SK-N-SH treated with all-trans-retinoic acid at 6 μM for 48 hours (cell line): ENCODE results near the gene DHRS7B.

Experiments used
- ATAC-seq: fragments of 200-7000 bp; cut with Tn5 transposase; 3 replicates; pipeline ENCODE4 v1.9.1; 2020; ENCODE audit warnings: mild to moderate bottlenecking, moderate library complexity
- ARNTL ChIP-seq: fragments of 450-650 bp; formaldehyde crosslinking; IDR thresholded peaks from 2 replicates; pipeline ENCODE4 v1.5.0; 2020; ENCODE audit warnings: low read depth, mild to moderate bottlenecking, moderate library complexity, borderline replicate concordance
- BACH2 ChIP-seq: fragments of 250-450 bp; sonication (Bioruptor Pico); IDR thresholded peaks from 2 replicates; pipeline ENCODE4 v1.9.0; 2021; ENCODE audit warnings: mild to moderate bottlenecking, borderline replicate concordance
- CREB5 ChIP-seq: fragments of 250-450 bp; sonication (Bioruptor Pico); IDR thresholded peaks from 2 replicates; pipeline ENCODE4 v1.5.1; 2020; ENCODE audit warnings: low read depth, mild to moderate bottlenecking, moderate library complexity
- CSDC2 ChIP-seq: fragments of 250-450 bp; sonication (Bioruptor Pico); IDR thresholded peaks from 2 replicates; pipeline ENCODE4 v1.5.0; 2020; ENCODE audit warnings: mild to moderate bottlenecking, moderate library complexity
- ESRRG ChIP-seq: fragments of 250-450 bp; sonication (Bioruptor Pico); IDR thresholded peaks from 2 replicates; pipeline ENCODE4 v1.6.1; 2021; ENCODE audit warnings: mild to moderate bottlenecking
- GLIS3 ChIP-seq: fragments of 250-450 bp; sonication (Bioruptor Pico); IDR thresholded peaks from 2 replicates; pipeline ENCODE4 v1.5.0; 2020; ENCODE audit warnings: mild to moderate bottlenecking, moderate library complexity
- OSR1 ChIP-seq: fragments of 250-450 bp; sonication (Bioruptor Pico); IDR thresholded peaks from 2 replicates; pipeline ENCODE4 v1.8.0; 2022; ENCODE audit warnings: moderate library complexity, mild to moderate bottlenecking, inconsistent platforms
- PATZ1 ChIP-seq: fragments of 250-450 bp; sonication (Bioruptor Pico); IDR thresholded peaks from 2 replicates; pipeline ENCODE4 v1.8.0; 2020; ENCODE audit warnings: mild to moderate bottlenecking, moderate library complexity, borderline replicate concordance
- PPARA ChIP-seq: fragments of 250-450 bp; sonication (Bioruptor Pico); IDR thresholded peaks from 2 replicates; pipeline ENCODE4 v1.5.0; 2020; ENCODE audit warnings: mild to moderate bottlenecking, borderline replicate concordance
- RARB ChIP-seq: fragments of 250-450 bp; sonication (Bioruptor Pico); IDR thresholded peaks from 2 replicates; pipeline ENCODE4 v1.8.0; 2021; ENCODE audit warnings: mild to moderate bottlenecking, moderate library complexity
- SNAI2 ChIP-seq: fragments of 250-450 bp; sonication (Bioruptor Pico); IDR thresholded peaks from 2 replicates; pipeline ENCODE4 v1.5.0; 2020; ENCODE audit warnings: mild to moderate bottlenecking, moderate library complexity
- TOX ChIP-seq: fragments of 250-450 bp; sonication (Bioruptor Pico); IDR thresholded peaks from 2 replicates; pipeline ENCODE4 v1.8.0; 2021; ENCODE audit warnings: mild to moderate bottlenecking, moderate library complexity, borderline replicate concordance
- ZC3H10 ChIP-seq: fragments of 250-450 bp; sonication (Bioruptor Pico); IDR thresholded peaks from 2 replicates; pipeline ENCODE4 v1.5.1; 2021; ENCODE audit warnings: mild to moderate bottlenecking, moderate library complexity
- ZFP3 ChIP-seq: fragments of 250-450 bp; sonication (Bioruptor Pico); IDR thresholded peaks from 2 replicates; pipeline ENCODE4 v1.5.0; 2020; ENCODE audit warnings: mild to moderate bottlenecking, moderate library complexity
- ZFP30 ChIP-seq: fragments of 450-650 bp; formaldehyde crosslinking; IDR thresholded peaks from 2 replicates; pipeline ENCODE4 v1.5.0; 2022; ENCODE audit warnings: mild to moderate bottlenecking, moderate library complexity
- ZNF565 ChIP-seq: fragments of 450-650 bp; formaldehyde crosslinking; conservative IDR thresholded peaks from 2 replicates; pipeline ENCODE4 v1.5.0; 2020; ENCODE audit warnings: low read depth, mild to moderate bottlenecking, moderate library complexity
- ZNF70 ChIP-seq: fragments of 450-650 bp; formaldehyde crosslinking; IDR thresholded peaks from 2 replicates; pipeline ENCODE4 v1.5.0; 2020; ENCODE audit warnings: mild to moderate bottlenecking, moderate library complexity
- ZNF8 ChIP-seq: fragments of 450-650 bp; formaldehyde crosslinking; IDR thresholded peaks from 2 replicates; pipeline ENCODE4 v1.5.0; 2020; ENCODE audit warnings: mild to moderate bottlenecking, moderate library complexity
- TF ChIP-seq, protein P1 (sequence below): fragments of 250-450 bp; sonication (Bioruptor Pico); IDR thresholded peaks from 2 replicates; pipeline ENCODE4 v1.5.0; 2020; ENCODE audit warnings: mild to moderate bottlenecking, moderate library complexity

DHRS7B gene

DNA sequence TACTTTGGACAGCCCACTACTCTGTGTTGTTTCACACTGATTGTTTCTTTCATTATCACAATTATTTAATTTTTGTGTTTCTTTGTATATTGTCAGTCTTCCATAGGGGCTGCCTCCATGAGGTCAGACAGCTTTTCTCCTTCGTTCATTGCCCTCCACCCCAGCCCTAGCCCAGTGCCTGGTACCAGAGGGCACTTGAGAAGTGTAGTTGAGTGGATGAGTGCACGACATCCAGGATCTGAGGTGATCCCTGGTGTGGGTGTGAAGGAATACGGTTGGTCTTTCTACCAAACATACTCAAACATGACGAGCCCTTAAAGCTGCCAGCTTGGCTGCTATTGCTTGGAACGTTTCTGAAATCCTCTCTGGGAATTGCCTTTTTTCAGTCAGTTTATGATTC lies 37.9 kb downstream of the DHRS7B start (continued):
- TF ChIP-seq, protein P1, sequence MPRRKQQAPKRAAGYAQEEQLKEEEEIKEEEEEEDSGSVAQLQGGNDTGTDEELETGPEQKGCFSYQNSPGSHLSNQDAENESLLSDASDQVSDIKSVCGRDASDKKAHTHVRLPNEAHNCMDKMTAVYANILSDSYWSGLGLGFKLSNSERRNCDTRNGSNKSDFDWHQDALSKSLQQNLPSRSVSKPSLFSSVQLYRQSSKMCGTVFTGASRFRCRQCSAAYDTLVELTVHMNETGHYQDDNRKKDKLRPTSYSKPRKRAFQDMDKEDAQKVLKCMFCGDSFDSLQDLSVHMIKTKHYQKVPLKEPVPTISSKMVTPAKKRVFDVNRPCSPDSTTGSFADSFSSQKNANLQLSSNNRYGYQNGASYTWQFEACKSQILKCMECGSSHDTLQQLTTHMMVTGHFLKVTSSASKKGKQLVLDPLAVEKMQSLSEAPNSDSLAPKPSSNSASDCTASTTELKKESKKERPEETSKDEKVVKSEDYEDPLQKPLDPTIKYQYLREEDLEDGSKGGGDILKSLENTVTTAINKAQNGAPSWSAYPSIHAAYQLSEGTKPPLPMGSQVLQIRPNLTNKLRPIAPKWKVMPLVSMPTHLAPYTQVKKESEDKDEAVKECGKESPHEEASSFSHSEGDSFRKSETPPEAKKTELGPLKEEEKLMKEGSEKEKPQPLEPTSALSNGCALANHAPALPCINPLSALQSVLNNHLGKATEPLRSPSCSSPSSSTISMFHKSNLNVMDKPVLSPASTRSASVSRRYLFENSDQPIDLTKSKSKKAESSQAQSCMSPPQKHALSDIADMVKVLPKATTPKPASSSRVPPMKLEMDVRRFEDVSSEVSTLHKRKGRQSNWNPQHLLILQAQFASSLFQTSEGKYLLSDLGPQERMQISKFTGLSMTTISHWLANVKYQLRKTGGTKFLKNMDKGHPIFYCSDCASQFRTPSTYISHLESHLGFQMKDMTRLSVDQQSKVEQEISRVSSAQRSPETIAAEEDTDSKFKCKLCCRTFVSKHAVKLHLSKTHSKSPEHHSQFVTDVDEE (CRISPR knock-in tag) = no peak
- TF ChIP-seq ZFP30 (CRISPR knock-in tag) = no peak
- TF ChIP-seq CSDC2 (CRISPR knock-in tag) = no peak
- TF ChIP-seq ESRRG = no peak
- no peak for TF ChIP-seq ZFP3

DNA sequence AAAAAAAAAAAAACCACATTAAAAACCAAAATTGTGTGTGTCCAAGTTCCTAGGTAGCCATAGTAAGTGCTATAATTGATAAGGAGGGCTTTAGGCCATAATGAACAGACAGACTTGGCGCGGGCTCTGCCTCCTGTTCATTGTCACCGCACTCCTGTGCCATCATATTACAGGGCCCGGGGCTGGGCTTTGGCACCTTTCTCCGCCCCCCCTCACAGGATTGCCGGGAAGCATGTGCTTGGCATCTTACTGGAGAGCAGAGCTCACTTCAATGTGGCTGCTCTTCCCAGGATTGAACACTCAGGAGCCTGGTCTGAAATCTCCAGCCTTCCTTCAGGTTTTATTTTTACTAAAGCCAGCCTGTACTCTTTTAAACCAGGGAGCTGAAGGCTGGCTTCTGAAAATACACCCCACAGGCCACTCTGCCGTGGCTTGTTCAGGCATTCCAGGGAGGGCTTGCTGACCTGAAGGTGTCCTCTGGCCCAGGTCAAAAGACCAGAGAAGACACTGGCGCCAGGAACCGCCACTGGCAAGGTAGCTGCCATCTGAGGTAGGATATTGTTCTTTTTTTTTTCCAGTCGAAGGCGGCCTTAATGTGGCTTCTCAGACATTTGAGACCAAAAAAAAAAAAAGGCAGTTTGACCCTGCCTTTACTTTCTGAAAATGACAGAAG lies 39.3 kb downstream of the DHRS7B start:
- ATAC-seq = no peak
- TF ChIP-seq GLIS3 (CRISPR knock-in tag) (no peak), RARB (no peak), BACH2 (CRISPR knock-in tag) (no peak), PPARA (CRISPR knock-in tag) (no peak), ZNF70 (CRISPR knock-in tag) (no peak), ZNF565 (no peak), ZC3H10 (CRISPR knock-in tag) (no peak), SNAI2 (CRISPR knock-in tag) (no peak), PATZ1 (CRISPR knock-in tag) (no peak), ESRRG (no peak), OSR1 (CRISPR knock-in tag) (no peak), TOX (no peak), CSDC2 (CRISPR knock-in tag) (no peak), CREB5 (CRISPR knock-in tag) (no peak), ARNTL (CRISPR knock-in tag) (no peak)

- no peak for ATAC-seq
- TF ChIP-seq TOX = no peak
- no peak for TF ChIP-seq CREB5 (CRISPR knock-in tag)
- no peak for TF ChIP-seq GLIS3 (CRISPR knock-in tag)
- TF ChIP-seq CSDC2 (CRISPR knock-in tag) = no peak
- TF ChIP-seq PPARA (CRISPR knock-in tag) = no peak
- no peak for TF ChIP-seq ZNF8 (CRISPR knock-in tag)
- TF ChIP-seq, protein P1 (CRISPR knock-in tag) = no peak
- TF ChIP-seq ARNTL (CRISPR knock-in tag) = no peak
- no peak for TF ChIP-seq ZNF70 (CRISPR knock-in tag)
These were observed 39.9 kb downstream of the DHRS7B start for GRCh38 chr17:21166595-21167210.
